Neutrophil (primary cell): Measurements from ENCODE around the gene ABCC5.
"Not testable (repeated sequence)": the region's sequence is repeated elsewhere in the genome, so short reads cannot be mapped to it uniquely, and the experiment has no call there.

Source experiments
- H3K27ac ChIP-seq: fragments of 200-600 bp; sonication (generic); 2 replicates; pipeline ENCODE4 v1.5.1; 2016; ENCODE audit warnings: mild to moderate bottlenecking, moderate library complexity
- H3K27me3 ChIP-seq: fragments of 200-600 bp; sonication (generic); 2 replicates; pipeline ENCODE4 v1.6.0; 2016; ENCODE audit warnings: mild to moderate bottlenecking
- H3K36me3 ChIP-seq: fragments of 200-600 bp; sonication (generic); 2 replicates; pipeline ENCODE4 v1.5.1; 2017
- H3K4me1 ChIP-seq, 2 experiments: fragments of 200-600 bp in 1 of 2; sonication (generic) in 1 of 2; 1 replicate in 1 of 2; 2 replicates in 1 of 2; pipeline versions ENCODE4 v1.5.1 to v1.6.1; 2013 to 2016; ENCODE audit warnings: low read depth in 1 of 2, low read length in 1 of 2, mild to moderate bottlenecking in 1 of 2, moderate library complexity in 1 of 2; ENCODE audit not compliant: control insufficient read depth in 1 of 2, insufficient read depth in 1 of 2
- H3K4me3 ChIP-seq, 2 experiments: fragments of 200-600 bp in 1 of 2; sonication (generic) in 1 of 2; 1 replicate in 1 of 2; 2 replicates in 1 of 2; pipeline ENCODE4 v1.5.1; 2013 to 2016; ENCODE audit warnings: low read depth in 1 of 2, low read length in 1 of 2, mild to moderate bottlenecking in 1 of 2, moderate library complexity in 1 of 2
- H3K9me3 ChIP-seq: fragments of 200-600 bp; sonication (generic); 2 replicates; pipeline ENCODE4 v1.5.1; 2016
- CTCF ChIP-seq: fragments of 200-600 bp; sonication (generic); IDR thresholded peaks from 2 replicates; pipeline ENCODE4 v1.5.1; 2016; ENCODE audit warnings: antibody characterized with exemption

Gene ABCC5

GRCh38 chr3:184011937-184012889 is 5.5 kb downstream of the ABCC5 start:
- Histone ChIP-seq H3K27me3 (no peaks in the 10 kb centered on the region), H3K4me3 (no peak overlapping the region), H3K27ac (no peak overlapping the region), H3K9me3 (no peaks in the 10 kb centered on the region), H3K4me1 (peaks cover 13 to 18% of the 10 kb centered on the region in 2 experiments), H3K36me3 (peaks cover 48% of the 10 kb centered on the region)
- no peak for TF ChIP-seq CTCF

DNA sequence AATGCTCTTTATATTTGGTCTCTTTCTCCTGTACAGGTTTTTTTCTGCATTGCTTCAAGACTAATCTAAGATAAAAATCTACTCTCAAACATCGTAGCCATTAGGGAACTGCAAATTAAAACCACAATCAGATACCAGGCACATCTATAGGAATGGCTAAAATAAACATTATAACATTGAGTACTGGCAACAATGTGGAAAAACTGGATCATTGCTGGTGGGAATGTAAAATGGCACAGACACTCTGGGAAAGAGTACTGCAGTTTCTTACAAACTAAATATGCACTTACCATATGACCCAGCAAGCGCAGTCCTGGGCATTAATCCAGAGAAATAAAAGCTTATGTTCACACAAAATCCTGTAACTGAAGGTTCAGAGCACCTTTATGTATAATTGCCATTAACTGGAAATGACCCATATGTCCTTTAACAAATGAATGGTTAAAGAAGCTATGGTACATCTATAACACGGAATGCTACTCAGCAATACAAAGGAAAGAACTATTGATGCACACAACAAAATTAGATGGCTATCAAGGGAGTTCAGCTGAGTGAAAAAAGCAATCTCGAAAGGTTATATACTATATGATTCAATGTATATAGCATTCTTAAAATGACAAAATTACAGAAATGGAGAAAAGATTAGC is 6.3 kb downstream of the ABCC5 start:
- peaks cover 48% of the 10 kb centered on the region for H3K36me3 ChIP-seq
- TF ChIP-seq CTCF = no peak
- H3K4me1 ChIP-seq = peaks cover 11 to 18% of the 10 kb centered on the region in 2 experiments

GRCh38 chr3:184008161-184008560 is 9.5 kb downstream of the ABCC5 start:
- Histone ChIP-seq H3K9me3 (no peaks in the 10 kb centered on the region), H3K27me3 (no peaks in the 10 kb centered on the region), H3K36me3 (peaks cover 42% of the 10 kb centered on the region), H3K4me3 (no peak overlapping the region), H3K27ac (no peak overlapping the region), H3K4me1 (peaks cover 18 to 26% of the 10 kb centered on the region in 2 experiments)
- TF ChIP-seq CTCF = no peak

More for the DNA sequence above, 6.3 kb downstream of the ABCC5 start:
- H3K27me3 ChIP-seq = no peaks in the 10 kb centered on the region
- no peaks in the 10 kb centered on the region for H3K9me3 ChIP-seq
- no peak overlapping the region for H3K4me3 ChIP-seq
- no peak overlapping the region for H3K27ac ChIP-seq

DNA sequence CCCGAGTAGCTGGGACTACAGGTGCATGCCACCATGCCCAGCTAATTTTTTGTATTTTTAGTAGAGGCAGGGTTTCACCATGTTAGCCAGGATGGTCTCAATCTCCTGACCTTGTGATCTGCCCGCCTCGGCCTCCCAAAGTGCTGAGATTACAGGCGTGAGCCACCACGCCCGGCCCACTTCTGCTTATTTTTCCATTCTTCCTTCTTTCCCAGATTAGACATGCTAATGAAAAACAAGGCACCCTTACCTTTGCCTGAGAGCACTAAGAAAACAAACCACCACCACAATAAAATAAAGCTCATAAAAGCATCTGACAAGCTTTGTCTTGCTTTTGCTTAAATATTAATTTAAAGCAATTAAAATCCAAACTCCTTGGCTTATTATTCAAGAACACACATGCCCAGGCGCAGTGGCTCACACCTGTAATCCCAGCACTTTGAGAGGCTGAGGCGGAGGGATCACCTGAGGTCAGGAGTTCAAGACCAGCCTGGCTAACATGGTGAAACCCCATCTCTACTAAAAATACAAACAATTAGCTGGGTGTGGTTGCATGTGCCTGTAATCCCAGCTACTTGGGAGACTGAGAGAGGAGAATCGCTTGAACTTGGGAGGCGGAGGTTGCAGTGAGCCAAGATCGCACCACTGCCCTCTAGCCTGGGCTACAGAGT is 10.4 kb downstream of the ABCC5 start:
- peak overlapping the region; percentile 72 for H3K27ac ChIP-seq
- H3K36me3 ChIP-seq = peaks cover 40% of the 10 kb centered on the region
- H3K4me1 ChIP-seq = peaks cover 18 to 26% of the 10 kb centered on the region in 2 experiments
- H3K4me3 ChIP-seq, H3K9me3 ChIP-seq, H3K27me3 ChIP-seq: not testable (repeated sequence)

DNA sequence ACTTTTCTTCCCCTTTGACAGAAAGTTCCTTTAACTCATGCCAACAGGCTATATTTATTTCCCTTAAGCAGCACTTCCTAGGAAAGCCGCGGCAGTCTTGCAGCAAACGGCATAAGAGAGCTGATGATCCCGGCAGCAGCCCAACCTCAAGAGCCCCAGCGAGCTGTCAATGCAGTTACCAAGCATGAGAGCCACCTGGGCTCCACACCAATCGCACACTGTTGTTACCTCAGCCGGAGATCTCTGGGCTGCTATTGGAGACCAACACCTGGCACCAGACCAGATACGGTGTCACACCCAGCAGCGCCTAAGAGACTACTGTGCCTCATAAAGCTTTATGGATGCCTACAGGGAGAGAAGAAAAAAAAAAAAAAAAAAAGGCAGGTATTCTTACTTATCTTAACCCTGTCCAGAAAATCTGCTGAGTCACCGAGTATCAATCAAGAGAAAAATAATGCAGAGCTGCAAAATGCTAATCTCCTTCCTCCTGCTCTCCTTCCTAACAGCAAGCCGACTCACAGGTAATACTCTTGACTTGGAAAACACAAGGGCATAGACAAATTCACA is 11.7 kb downstream of the ABCC5 start:
- TF ChIP-seq CTCF = no peak
- peaks cover 18 to 26% of the 10 kb centered on the region in 2 experiments for H3K4me1 ChIP-seq
- peak overlapping the region in 1 of 2 experiments; percentile 10 for H3K4me3 ChIP-seq
- no peaks in the 10 kb centered on the region for H3K9me3 ChIP-seq
- H3K27me3 ChIP-seq = no peaks in the 10 kb centered on the region
- peaks cover 27% of the 10 kb centered on the region for H3K36me3 ChIP-seq
- peak overlapping the region; percentile 72 for H3K27ac ChIP-seq
